DMS 273 (cell line): ENCODE data around the gene ENGASE.

ENCODE experiments used
- DNase-seq: peaks from one replicate; lab custom pipeline; 2025; ENCODE audit not compliant: unreplicated experiment; lab: John Stamatoyannopoulos, UW

Gene ENGASE

DNA sequence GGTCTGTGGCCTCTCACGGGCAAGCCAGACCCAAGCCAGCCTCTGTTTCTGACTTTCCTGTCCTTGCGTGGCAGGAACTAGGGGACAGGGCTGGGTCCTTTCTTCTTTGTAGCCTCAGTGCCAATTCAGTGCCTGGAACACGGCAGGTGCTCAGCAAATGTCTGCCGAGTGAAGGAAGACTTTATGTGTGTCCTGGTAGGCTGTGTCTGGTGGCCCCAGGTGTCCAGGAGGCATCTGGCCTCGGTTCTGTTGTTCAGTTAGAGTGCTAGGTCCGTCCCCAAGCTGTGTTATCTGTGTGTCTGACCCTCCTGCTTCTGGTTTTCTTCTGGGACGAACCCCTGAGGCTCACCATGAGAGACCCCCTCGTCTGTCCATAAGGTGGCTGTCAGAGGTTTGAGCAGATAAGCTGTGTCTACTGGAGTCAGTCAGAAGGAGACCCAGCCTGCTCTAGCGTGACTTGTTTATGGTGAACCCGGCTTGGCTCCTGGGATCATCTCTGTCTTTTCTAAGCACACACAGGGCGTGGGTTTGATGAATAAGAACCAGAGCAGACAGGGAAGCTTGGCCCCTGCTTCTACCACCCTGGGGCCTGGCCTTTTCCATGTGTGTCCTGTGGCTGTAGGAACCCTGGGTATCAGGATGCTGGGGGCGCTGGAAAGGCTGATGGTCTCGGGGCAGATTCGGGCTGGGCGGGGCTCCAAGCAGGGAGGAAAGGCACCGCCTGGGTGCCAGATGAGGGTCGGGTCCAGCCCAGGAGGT, 39.3 kb downstream of the ENGASE start:
- DNase-seq: no peak

DNA sequence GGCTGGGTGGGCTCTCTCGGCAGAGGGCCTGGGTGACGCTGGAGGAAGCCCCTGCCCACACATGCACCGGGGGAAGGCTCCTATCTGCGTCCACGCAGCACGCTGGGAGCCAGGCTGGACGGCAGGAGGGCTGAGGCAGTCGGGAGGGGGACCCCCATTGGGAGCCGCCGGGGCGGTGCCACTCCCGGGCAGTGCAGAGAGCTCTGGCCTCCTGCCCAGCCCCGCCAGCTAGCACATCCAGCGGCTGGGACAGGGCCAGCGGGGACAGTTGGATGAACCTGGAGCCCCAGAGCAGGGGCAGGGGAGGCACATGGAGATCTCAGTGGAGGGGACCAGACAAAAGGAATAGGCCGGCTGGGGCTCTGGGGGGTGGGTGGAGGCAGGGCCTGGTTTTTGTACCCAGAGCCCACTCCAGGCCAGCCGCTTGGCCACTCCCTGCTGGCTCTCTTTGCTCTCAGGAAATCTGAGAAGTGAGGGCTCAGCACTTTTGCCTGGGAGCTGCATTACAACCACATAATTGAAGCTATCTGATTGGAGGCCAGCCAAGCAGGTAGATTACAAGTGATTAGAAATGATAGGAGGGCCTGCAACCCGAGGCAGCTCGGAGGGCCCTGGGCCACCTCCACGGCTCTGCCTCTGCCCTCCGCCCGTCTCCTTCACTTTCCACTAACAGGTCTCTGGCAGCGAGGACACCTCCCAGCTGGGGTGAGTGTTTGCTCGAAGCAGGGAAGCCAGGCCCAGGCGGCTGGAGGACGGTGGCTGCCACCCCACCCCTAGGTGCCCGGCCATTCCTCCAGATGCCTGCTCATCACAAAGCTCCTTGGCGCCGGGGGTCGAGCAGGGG, 40.1 kb downstream of the ENGASE start:
- DNase-seq: peak; percentile 90

DNA sequence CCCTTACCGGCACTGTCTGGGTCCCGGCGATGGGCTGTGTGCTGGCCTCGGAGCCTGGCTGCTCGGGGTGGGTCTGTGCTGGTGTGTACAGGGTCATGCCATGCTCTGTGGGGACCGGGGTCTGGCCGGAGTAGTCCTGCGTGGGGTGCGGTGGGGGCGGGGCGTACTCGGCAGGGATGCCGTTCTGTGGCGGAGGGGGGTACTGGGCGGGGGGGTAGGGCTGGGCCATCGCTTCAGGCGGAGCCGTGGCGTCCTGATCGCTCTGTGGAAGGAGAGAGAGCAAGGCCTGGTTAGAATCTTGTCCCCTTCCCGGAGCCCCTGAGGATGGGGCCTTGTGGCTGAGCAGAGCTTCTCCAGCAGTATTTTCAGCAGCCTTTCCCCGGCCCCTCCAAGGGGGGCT, 40.9 kb downstream of the ENGASE start:
- DNase-seq: no peak

DNA sequence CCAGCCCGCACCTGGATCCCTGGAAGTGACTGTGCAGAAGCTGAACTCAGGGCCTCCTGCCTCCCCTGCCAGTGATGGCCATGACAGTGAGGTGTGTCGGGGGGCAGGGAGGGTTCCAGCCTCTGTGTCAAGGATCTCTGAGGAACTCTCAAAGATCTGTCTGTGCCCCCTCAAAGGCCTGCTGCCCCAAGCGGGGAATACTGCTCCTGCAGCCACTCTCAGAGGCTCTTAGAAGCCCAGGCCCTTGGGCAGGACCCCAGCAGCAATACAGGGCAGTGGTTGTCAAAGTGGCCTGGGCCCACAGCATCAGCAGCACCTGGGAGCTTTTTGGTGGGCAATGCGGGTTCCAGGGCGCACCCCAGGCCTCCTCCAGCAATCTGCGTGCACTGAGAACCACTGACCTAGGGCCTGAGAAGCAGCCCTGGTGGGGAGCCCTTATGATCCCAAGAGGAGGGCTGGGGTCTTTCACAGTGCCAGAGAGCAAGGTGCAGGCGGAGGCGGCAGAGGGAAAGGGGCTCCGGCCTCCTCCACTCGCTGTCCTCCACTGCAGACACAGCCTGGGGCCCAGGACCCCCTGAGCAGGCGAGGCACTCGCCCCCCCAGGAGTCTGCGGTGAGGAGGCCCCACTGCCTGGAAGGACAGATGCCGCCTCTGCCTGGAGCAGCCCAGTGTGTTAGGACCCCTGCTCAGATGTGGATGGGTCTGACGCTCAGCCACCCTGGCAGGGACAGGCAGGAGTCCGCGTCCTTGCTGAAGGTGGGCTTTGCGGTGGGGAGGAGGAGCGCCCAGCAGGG, 42.1 kb downstream of the ENGASE start:
- DNase-seq: no peak

DNA sequence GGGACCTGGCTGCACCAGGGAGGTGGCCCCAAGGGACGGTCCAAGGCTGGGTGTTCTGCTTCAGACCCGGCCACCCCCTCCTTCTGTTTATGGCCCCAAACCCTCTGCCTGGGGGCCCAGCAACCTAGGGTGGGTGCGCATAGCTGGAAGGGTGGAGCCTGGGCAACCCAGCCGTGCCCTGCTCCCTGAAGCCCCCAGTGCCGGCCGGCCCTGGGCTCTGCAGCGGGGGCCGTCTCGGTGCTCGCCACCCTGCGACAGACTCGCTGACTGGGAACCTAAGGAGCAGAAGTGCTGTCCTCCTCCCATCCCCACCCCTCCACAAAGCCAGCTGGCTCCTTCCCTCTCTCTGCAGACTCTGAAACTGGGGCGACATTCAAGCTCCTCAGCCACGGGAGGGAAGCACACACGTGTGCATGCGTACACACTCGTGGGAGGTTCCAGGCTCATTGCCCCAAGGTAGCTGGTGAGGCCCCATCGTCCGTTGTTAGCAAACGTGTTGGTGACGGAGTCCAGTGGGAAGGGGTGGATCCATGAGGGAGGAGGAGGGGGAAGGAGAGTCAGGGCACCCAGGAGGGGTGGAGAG, 43.4 kb downstream of the ENGASE start:
- DNase-seq: no peak

DNA sequence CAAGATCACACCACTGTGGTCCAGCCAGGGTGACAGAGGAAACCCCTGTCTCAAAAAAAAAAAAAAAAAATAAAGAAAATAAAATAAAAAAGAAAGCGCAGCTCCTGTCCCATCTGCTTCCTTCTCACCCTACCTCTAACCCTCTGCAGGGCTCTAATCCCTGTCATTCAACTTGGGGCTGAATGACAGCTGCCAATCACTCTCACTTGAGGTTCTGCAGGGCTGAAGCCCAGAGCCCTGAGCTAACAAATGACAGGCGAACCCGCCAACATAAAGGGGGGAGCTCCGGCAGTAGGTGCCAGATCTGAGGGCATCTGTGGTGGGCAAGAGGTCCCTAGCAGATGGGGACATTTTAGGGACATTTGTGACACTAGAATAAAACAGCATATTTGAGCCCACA, 44.3 kb downstream of the ENGASE start:
- no peak for DNase-seq

DNA sequence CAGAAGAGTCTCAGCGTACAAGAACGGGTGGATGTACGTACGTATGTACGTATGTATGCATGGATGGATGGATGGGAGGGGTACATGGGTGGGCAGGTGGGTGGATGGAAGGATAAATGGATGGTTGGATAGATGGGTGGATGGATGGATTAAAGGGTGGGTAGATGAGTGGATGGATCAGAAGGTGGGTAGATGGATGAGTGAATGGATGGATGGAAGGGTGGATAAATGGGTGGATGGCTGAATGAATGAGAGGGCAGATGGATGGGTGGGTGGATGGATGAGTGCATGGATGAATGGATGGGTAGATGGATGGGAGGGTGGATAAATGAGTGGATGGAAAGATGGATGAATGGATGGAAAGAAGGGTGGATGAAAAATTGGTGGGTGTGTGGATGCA, 45.6 kb downstream of the ENGASE start:
- no peak for DNase-seq

DNA sequence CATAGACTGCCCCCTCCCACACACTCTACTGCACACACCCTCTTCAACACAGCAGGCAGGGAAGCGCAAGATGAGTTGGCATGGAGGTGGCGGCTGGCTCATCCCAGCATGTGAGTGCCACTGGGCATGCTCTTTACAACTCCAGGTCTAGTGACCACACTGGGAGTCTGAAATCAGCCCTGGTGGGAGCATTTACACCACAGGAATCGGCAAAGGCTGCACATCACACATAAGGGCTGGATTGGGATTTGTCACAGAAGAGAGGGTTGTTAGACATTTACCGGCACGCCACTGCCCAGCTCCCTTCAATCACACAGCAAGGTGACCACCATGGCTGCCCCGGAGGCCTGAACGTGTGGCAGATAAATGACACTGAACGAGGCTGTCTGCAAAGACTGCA, 49.4 kb downstream of the ENGASE start:
- DNase-seq: no peak

DNA sequence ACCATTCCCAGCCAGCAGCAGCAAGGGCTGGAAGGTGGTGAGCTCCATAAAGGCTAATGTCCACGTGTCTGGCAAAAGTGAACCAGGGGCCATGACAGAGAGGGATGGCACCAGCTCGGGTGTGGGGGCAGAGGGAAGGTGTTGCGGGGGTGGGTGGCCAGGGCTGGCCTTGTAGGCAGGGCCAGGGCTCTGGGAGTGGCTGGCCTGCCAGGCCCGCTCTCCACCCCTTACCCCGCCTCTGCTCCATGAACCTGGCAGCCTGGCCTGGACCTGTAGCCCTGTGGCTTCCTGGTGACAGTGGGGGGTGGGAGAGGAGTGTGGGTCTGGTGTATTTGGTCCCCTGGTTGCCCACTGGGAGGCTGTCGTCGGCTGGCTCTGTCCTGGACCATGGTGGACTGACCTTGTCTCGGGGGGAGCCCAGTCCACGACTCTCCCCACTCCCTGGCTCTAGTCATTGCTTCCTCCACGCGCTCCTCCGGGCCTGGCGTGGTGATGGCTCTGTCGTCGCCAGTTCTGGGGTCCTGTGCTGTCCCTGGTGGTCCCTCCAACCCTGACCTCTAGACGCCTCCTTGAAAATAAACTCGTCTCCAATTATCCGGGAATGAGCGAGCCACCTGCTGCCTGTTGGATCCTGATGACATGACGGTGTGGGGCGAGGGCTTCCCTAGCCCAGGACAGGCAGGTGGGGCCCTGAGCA, 50.0 kb downstream of the ENGASE start:
- DNase-seq: no peak

DNA sequence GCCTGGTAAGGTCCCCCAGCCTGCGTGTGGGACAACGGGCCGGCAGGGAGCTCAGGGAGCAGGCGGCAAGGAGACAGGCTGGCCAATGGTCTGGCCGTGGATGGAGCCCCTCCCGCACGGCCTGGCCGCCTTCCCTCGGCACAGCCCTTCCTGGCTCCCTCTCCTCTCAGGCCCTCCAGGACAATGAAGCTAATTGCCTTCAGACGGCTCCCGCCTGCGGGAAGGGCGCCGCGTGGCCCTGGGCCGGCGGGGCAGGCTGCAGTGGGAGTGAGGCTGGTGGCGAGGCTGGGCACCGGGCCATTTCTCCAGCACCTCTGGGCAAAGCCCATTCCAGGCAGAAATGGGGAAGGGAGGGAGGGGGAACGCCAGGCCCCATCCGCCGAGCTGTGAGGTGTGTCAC, 50.9 kb downstream of the ENGASE start:
- peak; percentile 26 for DNase-seq

DNA sequence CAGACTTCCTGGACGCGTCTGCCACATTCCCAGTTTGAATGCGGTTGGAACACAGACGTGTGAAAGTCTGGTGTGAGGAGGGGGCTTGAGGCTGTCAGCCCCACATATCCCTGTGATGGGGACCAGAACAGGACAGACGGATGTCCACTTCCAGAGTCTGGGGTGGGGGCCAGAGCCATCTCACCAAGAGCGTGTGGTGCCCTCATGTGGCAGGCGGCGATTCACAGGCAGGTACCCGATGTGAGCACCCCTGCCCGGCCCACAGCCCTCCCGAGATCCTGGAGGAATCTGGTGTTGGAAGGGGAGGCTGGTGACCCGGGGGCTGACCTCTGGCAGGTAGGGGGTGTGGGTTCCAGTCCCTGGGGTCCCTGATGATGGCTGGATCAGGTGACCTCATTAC, 51.5 kb downstream of the ENGASE start:
- DNase-seq: peak; percentile 26

DNA sequence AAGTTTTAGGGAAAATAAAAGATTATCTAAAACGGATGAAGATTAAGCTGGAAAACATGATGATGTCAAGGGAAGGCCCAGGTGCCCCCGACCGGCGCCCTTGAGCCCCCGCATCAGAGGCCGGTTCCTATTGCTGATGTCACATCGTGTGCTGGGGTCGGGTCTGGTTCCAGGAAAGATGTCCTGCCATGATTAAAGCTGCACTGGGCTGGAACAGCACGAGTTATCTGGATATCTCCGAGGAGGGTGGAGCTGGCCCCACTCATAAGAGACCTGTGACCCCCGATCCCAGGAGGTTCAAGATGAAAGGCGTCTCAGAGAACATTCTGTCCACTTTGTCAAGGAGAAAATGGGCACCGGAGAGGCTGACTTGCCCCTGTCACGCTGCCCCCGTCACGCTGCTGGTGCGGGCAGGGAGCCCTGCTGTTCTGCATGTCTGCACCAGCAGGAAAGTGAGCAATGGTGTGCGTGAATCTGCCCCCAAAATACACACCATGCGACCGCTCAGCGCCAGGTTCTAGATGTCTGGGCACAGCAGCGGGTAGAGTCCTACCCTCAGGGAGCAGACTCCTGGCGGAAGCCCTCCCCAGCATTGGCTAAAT, 53.0 kb downstream of the ENGASE start:
- no peak for DNase-seq

DNA sequence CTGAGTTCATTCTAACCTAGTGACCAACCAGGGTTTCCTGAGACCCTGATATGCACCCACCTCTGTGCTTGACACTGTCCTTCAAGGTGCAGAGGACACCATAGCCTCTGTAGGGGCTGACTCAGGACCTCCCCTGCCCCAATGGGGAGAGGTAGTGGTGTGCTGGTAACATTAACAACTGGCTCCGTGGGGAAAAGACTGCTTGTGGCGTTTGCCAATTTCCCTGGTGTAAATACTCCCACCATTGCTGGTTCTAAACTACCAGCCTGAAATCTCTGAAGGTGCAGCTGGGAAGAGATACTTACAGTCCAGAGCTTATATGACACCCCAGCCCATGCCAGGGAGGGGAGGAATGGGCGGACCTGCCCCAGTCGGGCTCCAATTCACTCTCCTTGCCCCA, 54.9 kb downstream of the ENGASE start:
- no peak for DNase-seq

DNA sequence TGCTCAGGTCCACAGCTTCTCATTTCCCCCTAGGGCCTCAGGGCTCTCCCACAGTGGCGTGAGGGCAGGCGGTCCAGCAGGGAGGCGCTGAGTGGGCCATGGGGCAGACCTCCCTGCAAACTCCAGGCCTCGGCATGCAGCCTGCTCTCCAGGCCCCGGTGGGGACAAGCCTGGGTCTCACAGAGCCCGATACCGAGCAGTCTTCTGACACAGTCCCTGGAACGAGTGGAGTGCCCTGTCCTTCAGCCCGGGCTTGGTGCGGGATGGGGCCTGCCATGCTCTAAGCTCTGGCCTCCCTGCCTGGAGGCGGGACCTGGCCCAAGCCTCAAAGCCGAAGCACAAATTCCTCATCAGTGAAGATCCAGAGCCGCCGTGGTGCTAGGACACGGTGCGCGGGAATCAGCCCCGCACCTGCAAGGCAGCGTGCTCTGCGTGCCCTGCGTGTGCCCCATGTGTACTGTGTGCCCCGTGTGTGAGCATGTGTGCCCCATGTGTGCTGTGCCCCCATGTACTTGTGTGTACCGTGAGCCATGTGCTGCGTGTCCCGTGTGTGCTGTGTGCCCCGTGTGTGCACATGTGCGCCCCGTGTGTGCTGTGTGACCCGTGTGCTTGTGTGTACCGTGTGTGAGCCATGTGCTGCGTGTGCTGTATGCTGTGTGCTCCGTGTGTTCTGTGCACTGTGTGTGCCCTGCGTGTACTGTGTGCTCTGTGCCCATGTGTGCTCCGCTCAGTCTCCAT, 56.1 kb downstream of the ENGASE start:
- no peak for DNase-seq

DNA sequence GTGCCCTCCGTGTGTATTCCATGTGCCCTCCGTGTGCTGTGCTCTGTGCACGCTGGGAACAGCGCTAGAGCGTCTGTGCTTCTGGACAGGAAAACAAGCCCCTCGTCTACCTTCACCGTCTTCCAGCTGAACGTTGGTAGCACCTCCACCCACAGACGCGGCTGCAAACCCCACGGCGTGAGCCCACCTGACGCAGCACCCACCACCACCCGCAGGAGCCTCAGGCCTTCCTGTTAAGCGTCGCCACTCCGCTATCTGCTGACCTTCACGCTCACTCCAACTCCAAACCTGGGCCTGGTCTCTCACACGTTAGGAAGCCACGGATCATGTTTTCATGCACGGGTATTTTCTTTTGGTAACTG, 56.6 kb downstream of the ENGASE start:
- DNase-seq: no peak

DNA sequence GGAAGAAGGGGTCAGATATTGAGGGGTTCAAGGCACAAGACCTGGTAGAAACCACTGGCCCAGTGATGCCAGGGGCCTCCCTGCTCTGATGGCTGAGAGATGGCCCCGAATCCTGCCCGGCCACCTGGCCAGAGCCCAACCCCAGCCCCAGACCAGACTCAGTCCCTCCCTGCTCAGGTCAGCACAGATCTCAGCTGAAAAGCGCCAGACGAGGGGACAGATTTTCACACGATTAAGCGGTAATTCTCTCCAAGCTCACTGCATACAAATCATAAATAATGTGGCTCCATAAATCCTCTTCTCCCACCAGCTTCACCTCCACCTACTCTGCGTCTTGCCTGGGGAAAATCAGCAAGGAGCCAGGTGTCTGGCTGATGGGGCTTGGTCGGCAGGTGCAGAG, 57.1 kb downstream of the ENGASE start:
- no peak for DNase-seq

DNA sequence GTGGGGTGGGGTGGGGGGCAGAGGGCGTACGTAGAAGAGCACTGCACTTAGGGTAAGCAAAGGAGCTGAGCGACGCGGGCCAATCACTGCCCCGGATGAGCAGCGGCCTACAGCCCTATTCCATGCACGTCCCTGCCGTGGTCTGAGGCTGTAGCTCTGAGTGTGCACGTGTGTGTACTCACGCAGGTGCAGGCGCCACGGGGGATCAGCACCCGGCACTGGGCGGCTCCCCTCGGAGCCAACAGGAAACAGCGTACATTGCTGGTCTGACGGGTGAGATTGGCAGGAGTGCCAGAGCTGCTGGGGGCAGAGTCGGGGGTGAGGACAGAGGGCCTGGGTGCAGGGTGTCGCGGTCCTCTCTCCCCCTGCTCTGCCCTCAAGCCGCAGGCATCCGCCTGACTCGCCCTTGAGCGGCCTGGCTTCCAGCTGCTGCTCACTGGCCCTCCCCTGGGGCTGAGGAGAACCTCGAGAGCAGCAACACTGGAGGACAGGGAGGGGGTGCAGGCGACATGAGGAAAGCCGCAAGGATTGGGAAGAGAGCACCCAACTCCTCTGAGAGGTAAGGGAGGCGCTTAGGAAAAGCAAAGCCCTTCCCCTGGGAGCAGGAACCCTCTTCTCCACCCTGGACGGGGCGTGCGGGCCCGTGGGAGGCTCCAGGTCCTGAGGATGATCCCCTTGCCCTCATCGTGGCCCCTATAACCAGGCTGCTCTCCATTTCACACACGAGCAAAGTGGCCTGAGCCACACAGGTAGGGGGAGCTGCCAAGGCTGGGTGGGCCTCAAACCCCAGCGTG, 57.8 kb downstream of the ENGASE start:
- no peak for DNase-seq

DNA sequence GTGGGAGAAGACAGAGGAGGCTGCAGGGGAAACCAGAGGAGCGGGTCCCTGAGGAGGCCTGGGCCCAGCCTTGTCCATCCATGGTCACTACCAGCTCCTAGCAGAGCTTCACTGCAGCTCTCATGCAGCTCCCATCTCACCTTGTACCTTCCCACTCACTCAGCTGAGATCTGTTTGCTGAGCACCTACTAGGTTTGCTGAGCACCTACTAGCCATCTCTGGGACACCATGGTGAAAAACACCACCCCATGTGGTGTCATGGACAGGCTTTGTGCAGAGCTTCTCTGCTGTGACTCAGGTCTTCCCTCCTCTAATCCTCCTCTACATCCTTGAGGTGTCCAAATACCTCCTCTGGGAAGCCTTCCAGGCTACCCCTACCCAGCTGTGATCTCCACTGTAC, 58.6 kb downstream of the ENGASE start:
- no peak for DNase-seq

DNA sequence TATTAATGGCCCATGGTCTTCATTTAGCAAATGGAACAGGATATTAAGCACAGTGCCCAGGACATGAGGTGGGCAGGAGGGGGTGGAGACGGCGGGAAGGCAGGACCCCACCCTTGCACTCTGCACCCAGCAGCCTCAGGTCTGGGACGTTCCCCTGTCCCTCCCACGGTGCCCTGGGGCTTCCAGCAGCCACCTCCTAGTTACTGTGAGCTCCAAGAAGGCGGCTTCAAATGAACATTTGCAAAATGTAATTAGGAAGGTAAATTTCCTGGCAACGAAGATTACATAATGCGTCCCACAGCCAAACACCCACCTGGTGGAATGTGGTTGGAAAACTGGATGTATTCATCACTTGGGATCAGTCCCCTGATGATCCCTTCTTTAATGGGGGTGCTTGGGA, 59.4 kb downstream of the ENGASE start:
- DNase-seq: no peak
